Thoracic aorta (tissue), 2 donors: Measurements from ENCODE around the gene B4GALNT4. TPM values are rescaled to one million over a fixed set of nuclear protein-coding genes. Genes with fewer than 3 reads are reported as not detected.
"Not testable (repeated sequence)": the region's sequence is repeated elsewhere in the genome, so short reads cannot be mapped to it uniquely, and the experiment has no call there.

Source experiments
- ATAC-seq: fragments of 150-250 bp; one replicate; pipeline ENCODE4 v1.8.0; 2017; ENCODE audit warnings: low read depth; ENCODE audit not compliant: insufficient number of reproducible peaks, low FRiP score
- DNase-seq: peaks from one replicate; pipeline ENCODE4 v3.0.0-alpha.2; 2020; ENCODE audit warnings: low spot score
- H3K27ac ChIP-seq, 2 donors: fragments of 200-600 bp; sonication (generic); 1 replicate in 1 of 2; 2 replicates in 1 of 2; pipeline ENCODE4 v1.5.1; 2016; ENCODE audit warnings: mild to moderate bottlenecking in 2 of 2, moderate library complexity in 2 of 2
- H3K27me3 ChIP-seq: fragments of 200-600 bp; sonication (generic); replicated peaks from 2 replicates; pipeline ENCODE4 v1.6.0; 2016; ENCODE audit warnings: mild to moderate bottlenecking; ENCODE audit not compliant: insufficient read depth
- H3K36me3 ChIP-seq: fragments of 200-600 bp; sonication (generic); one replicate; pipeline ENCODE4 v1.5.1; 2016
- H3K4me1 ChIP-seq, 2 donors: fragments of 200-600 bp; sonication (generic); 1 replicate in 1 of 2; 2 replicates in 1 of 2; pipeline versions ENCODE4 v1.5.1 to v1.6.0; 2016; ENCODE audit warnings: low read depth in 2 of 2, mild to moderate bottlenecking in 1 of 2; ENCODE audit not compliant: control insufficient read depth in 1 of 2
- H3K4me3 ChIP-seq: fragments of 200-600 bp; sonication (generic); 2 replicates; pipeline ENCODE4 v1.5.1; 2016; ENCODE audit warnings: mild to moderate bottlenecking
- H3K9me3 ChIP-seq: fragments of 200-600 bp; sonication (generic); 2 replicates; pipeline ENCODE4 v1.5.1; 2016
- total RNA-seq, 2 donors: library from RNA; depleted of rRNA; stranded (reverse); fragments of >200 nt; gene quantifications; one replicate each; pipeline versions ENCODE4 v1.1.0 to v1.2.3, GENCODE V29; 2016
- TF ChIP-seq, protein P1 (sequence below): fragments of 200-600 bp; sonication (generic); IDR thresholded peaks from one replicate; pipeline ENCODE4 v1.5.1; 2019; ENCODE audit warnings: antibody characterized with exemption

The B4GALNT4 gene
- total RNA-seq, 2 donors from 2014 or later: 0.78 to 3.7 TPM

DNA sequence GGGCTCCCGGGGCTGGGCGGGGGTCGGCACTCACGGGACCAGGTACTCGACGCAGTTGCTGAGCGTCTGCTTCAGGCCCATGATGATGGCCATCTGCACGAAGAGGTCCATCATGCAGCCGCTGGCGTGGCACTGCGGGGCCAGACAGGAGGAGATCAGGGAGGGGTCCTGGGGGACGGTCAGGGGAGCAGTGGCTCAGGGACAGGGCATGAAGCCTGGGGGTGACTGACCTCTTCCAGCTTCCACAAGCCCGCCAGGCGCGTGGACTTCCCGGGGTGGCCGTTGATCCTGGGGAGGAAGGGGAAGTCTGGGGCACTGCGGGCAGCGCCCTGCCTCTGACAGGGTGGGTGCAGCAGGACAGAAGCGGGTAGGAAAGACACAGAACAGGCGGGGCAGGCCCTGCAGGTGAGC, 51.6 kb downstream of the B4GALNT4 start:
- ATAC-seq (no peak), DNase-seq (no peak)
- H3K4me3 ChIP-seq: no peak overlapping the region
- no peak overlapping the region for H3K27ac ChIP-seq
- no peaks in the 10 kb centered on the region for H3K36me3 ChIP-seq
- H3K9me3 ChIP-seq: no peaks in the 10 kb centered on the region
- H3K27me3 ChIP-seq: peaks cover 4% of the 10 kb centered on the region
- H3K4me1 ChIP-seq: peaks cover 0 to 13% of the 10 kb centered on the region in 2 donors
- TF ChIP-seq, protein P1, sequence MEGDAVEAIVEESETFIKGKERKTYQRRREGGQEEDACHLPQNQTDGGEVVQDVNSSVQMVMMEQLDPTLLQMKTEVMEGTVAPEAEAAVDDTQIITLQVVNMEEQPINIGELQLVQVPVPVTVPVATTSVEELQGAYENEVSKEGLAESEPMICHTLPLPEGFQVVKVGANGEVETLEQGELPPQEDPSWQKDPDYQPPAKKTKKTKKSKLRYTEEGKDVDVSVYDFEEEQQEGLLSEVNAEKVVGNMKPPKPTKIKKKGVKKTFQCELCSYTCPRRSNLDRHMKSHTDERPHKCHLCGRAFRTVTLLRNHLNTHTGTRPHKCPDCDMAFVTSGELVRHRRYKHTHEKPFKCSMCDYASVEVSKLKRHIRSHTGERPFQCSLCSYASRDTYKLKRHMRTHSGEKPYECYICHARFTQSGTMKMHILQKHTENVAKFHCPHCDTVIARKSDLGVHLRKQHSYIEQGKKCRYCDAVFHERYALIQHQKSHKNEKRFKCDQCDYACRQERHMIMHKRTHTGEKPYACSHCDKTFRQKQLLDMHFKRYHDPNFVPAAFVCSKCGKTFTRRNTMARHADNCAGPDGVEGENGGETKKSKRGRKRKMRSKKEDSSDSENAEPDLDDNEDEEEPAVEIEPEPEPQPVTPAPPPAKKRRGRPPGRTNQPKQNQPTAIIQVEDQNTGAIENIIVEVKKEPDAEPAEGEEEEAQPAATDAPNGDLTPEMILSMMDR: no peak

DNA sequence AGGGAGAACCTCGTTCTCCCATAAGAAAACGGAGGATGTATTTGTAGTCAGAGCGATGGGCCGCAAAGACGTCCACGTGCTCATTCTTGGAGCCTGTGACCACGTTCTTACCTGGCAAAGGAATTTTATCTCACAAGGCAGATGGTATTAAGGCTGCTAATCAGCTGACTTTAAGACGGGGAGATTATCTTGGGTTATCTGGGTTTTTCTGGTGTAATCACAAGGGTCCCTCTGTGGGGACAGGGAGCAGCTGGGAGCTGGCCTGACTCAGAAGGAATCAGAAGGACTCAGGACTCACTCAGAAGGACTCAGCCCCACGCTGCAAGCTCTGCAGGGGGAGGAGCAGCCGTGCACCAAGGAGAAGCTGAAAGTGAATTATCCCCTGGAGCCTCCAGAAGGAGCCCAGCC, 53.0 kb downstream of the B4GALNT4 start:
- ATAC-seq (no peak), DNase-seq (no peak)
- no peak overlapping the region for H3K4me3 ChIP-seq
- peaks cover 4% of the 10 kb centered on the region for H3K27me3 ChIP-seq
- TF ChIP-seq, protein P1: no peak
- H3K4me1 ChIP-seq: peaks cover 0 to 2% of the 10 kb centered on the region in 2 donors
- H3K27ac ChIP-seq: no peak overlapping the region
- H3K36me3 ChIP-seq: no peaks in the 10 kb centered on the region
- H3K9me3 ChIP-seq: no peaks in the 10 kb centered on the region

DNA sequence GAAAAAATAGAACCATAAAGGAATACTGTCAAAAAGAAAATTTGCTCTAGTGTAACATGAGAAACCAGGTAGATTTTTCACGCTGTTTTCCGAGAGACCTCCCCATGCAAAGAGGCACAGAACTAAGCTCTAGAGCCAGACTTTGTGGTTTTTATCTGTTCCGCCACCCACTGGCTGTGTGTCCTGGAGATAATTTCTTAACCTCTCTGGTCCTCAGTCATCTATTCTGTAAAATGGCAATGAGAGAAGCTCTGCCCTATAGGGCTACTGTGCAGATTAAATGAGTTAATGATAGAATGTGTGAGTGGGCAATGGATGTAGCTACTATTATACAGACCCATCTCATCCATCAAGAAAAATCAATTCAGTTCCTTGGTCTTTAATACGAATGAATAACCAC, 54.9 kb downstream of the B4GALNT4 start:
- DNase-seq (no peak), ATAC-seq (no peak)
- H3K27ac ChIP-seq: no peak overlapping the region
- no peaks in the 10 kb centered on the region for H3K4me1 ChIP-seq
- no peaks in the 10 kb centered on the region for H3K36me3 ChIP-seq
- H3K27me3 ChIP-seq: peaks cover 4% of the 10 kb centered on the region
- no peak overlapping the region for H3K4me3 ChIP-seq
- no peaks in the 10 kb centered on the region for H3K9me3 ChIP-seq
- TF ChIP-seq, protein P1: no peak

DNA sequence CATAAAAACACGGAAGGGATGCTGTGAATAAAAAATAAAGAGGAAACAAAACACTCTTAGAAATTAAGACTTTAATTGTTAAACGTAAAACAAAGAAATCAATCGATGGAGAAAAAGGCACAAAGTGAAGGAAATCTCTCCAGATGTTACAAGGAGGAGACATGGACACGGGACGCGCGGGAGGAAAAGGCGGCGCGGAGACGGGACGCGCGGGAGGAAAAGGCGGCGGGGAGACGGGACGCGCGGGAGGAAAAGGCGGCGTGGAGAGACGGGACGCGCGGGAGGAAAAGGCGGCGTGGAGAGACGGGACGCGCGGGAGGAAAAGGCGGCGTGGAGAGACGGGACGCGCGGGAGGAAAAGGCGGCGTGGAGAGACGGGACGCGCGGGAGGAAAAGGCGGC, 55.5 kb downstream of the B4GALNT4 start:
- DNase-seq, H3K9me3 ChIP-seq, H3K27me3 ChIP-seq, H3K27ac ChIP-seq, H3K36me3 ChIP-seq, H3K4me1 ChIP-seq, H3K4me3 ChIP-seq, ATAC-seq: not testable (repeated sequence)

DNA sequence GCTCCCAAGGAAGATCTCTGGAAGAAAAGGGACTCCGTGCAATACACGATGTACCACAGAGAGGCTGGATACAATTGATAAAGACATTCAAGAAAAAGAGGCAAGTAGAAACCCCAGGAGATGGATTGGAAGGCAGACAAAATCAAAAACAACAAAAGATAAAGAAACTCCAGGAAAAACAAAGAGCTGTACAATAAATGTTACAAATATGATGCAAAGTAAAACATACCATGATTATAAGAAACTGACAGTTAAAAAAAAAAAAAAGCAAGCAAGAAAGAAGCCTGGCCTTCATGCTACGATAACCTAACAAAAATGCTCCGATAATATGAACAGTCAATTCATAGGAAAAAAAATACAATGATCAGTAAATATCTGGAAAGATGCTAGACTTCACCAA, 56.0 kb downstream of the B4GALNT4 start:
- ATAC-seq: no peak
- Histone ChIP-seq H3K4me3 (no peak overlapping the region), H3K9me3 (no peaks in the 10 kb centered on the region), H3K27me3 (peaks cover 4% of the 10 kb centered on the region), H3K36me3 (no peaks in the 10 kb centered on the region), H3K4me1 (no peaks in the 10 kb centered on the region), H3K27ac (no peak overlapping the region)
- TF ChIP-seq, protein P1: no peak
- no peak for DNase-seq

DNA sequence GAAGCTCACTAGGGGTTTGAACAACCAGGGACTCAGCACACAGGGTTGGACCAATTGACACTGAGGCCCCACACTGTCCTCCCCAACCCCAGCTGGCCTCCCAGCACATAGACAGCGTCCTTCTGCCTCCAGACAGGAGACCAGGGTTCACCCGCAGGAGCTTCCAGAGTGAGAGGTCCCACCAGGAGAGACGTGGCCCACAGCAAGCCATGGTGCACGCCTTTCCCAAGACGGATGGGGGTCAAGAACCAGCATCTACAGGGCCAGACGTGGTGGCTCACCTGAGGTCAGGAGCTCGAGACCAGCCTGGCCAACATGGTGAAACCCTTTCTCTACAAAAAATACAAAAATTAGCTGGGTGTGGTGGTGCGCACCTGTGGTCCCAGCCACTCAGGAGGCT, 57.6 kb downstream of the B4GALNT4 start:
- Histone ChIP-seq H3K36me3 (no peaks in the 10 kb centered on the region), H3K4me3 (no peak overlapping the region), H3K9me3 (no peaks in the 10 kb centered on the region), H3K27me3 (peaks cover 4% of the 10 kb centered on the region), H3K27ac (no peak overlapping the region), H3K4me1 (no peaks in the 10 kb centered on the region)
- TF ChIP-seq, protein P1: no peak
- no peak for DNase-seq
- ATAC-seq: no peak
